GM12878 (cell line): ENCODE results near the gene SHQ1. TPM values are rescaled to one million over a fixed set of nuclear protein-coding genes. Genes with fewer than 3 reads are reported as not detected.

ENCODE experiments used
- CBX5 ChIP-seq: sonication (generic); IDR thresholded peaks from 2 replicates; pipeline ENCODE4 v1.6.1; 2016; ENCODE audit warnings: low read depth, moderate library complexity, mild to moderate bottlenecking, inconsistent platforms
- CEBPB ChIP-seq, 2 experiments: fragments of 150-350 bp in 1 of 2; IDR thresholded peaks; 2 replicates each; pipeline ENCODE4 v1.6.1; 2012 to 2014; ENCODE audit warnings: low read depth in 2 of 2, low read length in 2 of 2, borderline replicate concordance in 1 of 2, inconsistent platforms in 1 of 2
- CEBPZ ChIP-seq: fragments of 150-350 bp; IDR thresholded peaks from 2 replicates; pipeline ENCODE4 v1.6.1; 2016; ENCODE audit warnings: low read depth, low read length
- CREB1 ChIP-seq: IDR thresholded peaks from 2 replicates; pipeline ENCODE4 v1.6.1; 2012; ENCODE audit warnings: low read depth, mild to moderate bottlenecking, inconsistent platforms
- E4F1 ChIP-seq: fragments of 450-650 bp; IDR thresholded peaks from 2 replicates; pipeline ENCODE4 v1.6.1; 2018; ENCODE audit warnings: borderline replicate concordance, mild to moderate bottlenecking; ENCODE audit not compliant: partially characterized antibody
- FOXM1 ChIP-seq: IDR thresholded peaks from 2 replicates; pipeline ENCODE4 v1.6.1; 2012; ENCODE audit warnings: low read depth, mild to moderate bottlenecking, inconsistent platforms, low read length, moderate library complexity
- HCFC1 ChIP-seq: fragments of 150-350 bp; IDR thresholded peaks from 2 replicates; pipeline ENCODE4 v1.6.1; 2014; ENCODE audit warnings: low read length
- JUND ChIP-seq: IDR thresholded peaks from 2 replicates; pipeline ENCODE4 v1.6.1; 2012; ENCODE audit warnings: low read depth, mild to moderate bottlenecking, low read length, improper control_type of control experiment, moderate library complexity
- NBN ChIP-seq: fragments of 450-650 bp; IDR thresholded peaks from 2 replicates; pipeline ENCODE4 v1.6.1; 2016
- PAX8 ChIP-seq: fragments of 450-650 bp; IDR thresholded peaks from 2 replicates; pipeline ENCODE4 v1.6.1; 2017; ENCODE audit warnings: mild to moderate bottlenecking, moderate library complexity
- POLR2AphosphoS2 ChIP-seq: IDR thresholded peaks from 2 replicates; pipeline ENCODE4 v1.6.1; 2011; ENCODE audit warnings: low read depth, mild to moderate bottlenecking, low read length, improper control_type of control experiment, moderate library complexity
- RFX5 ChIP-seq: IDR thresholded peaks from 2 replicates; pipeline ENCODE4 v1.6.1; 2011; ENCODE audit warnings: low read depth, low read length, improper control_type of control experiment
- SMC3 ChIP-seq: IDR thresholded peaks from 2 replicates; pipeline ENCODE4 v1.6.1; 2011; ENCODE audit warnings: low read length, improper control_type of control experiment, borderline replicate concordance
- ZNF592 ChIP-seq: fragments of 450-650 bp; IDR thresholded peaks from 2 replicates; pipeline ENCODE4 v1.6.1; 2017; ENCODE audit warnings: mild to moderate bottlenecking, moderate library complexity
- polyA plus RNA-seq, 11 experiments: library from polyadenylated mRNA; depleted of rRNA in 4 of 11; unstranded in 6 of 11; stranded (reverse) in 5 of 11; fragments of >200 nt; fragmentation: Nextera tagmentation in 4 of 11; fragmentation: Illumina TruSeq in 1 of 11; extraction: Ambion mirVana in 4 of 11; extraction: Trizol in 1 of 11; gene quantifications; 1 replicate in 1 of 11; 2 replicates in 10 of 11; pipeline versions ENCODE4 v1.2.1 to v1.2.3, GENCODE V29; 2011 to 2016; ENCODE audit warnings: inconsistent platforms in 2 of 11, missing spikeins in 2 of 11, low read depth in 1 of 11
- total RNA-seq, 4 experiments: library from RNA; depleted of rRNA in 3 of 4; stranded (reverse); fragments of >200 nt in 3 of 4; fragmentation: Illumina TruSeq in 1 of 4; extraction: Trizol in 1 of 4; gene quantifications; 2 replicates each; pipeline versions ENCODE4 v1.2.1 to v1.2.3, GENCODE V29; 2013 to 2021

Gene SHQ1
- total and polyA plus RNA-seq, 10 of the 15 experiments (the other 5 are each of a cell fraction or from before 2014, with no cell fraction given): 12.6 to 51.7 (median 24.5) TPM

- TF ChIP-seq ZNF592 (no peak), CEBPB (IDR thresholded peaks at IDR 0.05; ENCODE audit: borderline replicate concordance in 1 of 2, low read depth in 2 of 2, low read length in 2 of 2) (no peak), PAX8 (no peak), CBX5 (no peak), CREB1 (no peak), RFX5 (no peak), E4F1 (no peak), JUND (no peak), NBN (no peak), FOXM1 (peak; percentile 15; the same call in 1 of the 2 replicates), CEBPZ (no peak), HCFC1 (no peak), POLR2AphosphoS2 (no peak), SMC3 (no peak)
- TF ChIP-seq, all 136 proteins: peak for 10
Observed at GRCh38 chr3:72844436-72844993, 3.7 kb downstream of the SHQ1 start (continued).
